Measurements from ENCODE around the gene ZNHIT2. TPM values are rescaled to one million over a fixed set of nuclear protein-coding genes. Genes with fewer than 3 reads are reported as not detected.

The ZNHIT2 gene
- total RNA-seq, 4 donors from 2014 or later: 4.4 to 12.6 (median 8.2) TPM

GRCh38 chr11:65114538-65115171, 2.8 kb downstream of the ZNHIT2 start:
- TF ChIP-seq CTCF (IDR thresholded peaks at IDR 0.05; ENCODE audit: low read depth): no peak

DNA sequence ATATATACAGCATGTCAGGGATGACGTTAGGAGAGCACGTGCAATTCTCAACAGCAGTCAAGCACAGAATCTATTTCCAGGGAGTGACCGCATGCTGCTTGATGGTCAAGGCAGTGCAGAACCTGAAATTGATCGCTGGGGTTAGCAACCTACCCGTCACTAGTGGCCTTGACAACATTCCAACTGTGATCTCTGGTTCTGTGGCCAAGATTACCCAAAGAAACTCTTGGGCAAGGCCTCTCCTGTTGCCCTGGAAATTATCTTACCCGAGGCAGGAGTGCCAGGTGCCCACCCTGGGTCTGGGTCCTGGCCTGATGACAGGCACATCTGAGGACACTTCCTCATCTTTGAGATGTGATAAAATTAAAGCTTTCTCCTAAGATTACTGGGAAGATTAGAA, 3.7 kb downstream of the ZNHIT2 start:
- no peak for TF ChIP-seq CTCF (IDR thresholded peaks at IDR 0.05; ENCODE audit: low read depth)

GRCh38 chr11:65113361-65113756, 4.1 kb downstream of the ZNHIT2 start:
- no peak for TF ChIP-seq CTCF (IDR thresholded peaks at IDR 0.05; ENCODE audit: low read depth)

GRCh38 chr11:65112546-65113360, 4.7 kb downstream of the ZNHIT2 start:
- no peak for TF ChIP-seq CTCF (IDR thresholded peaks at IDR 0.05; ENCODE audit: low read depth)

GRCh38 chr11:65111744-65112545, 5.6 kb downstream of the ZNHIT2 start, which contains the start of gene TM7SF2:
TSS of gene TM7SF2 (plus strand) at chr11:65111872. CDS start at chr11:65112016, 144 bp downstream.
- TF ChIP-seq CTCF (IDR thresholded peaks at IDR 0.05; ENCODE audit: low read depth): no peak

DNA sequence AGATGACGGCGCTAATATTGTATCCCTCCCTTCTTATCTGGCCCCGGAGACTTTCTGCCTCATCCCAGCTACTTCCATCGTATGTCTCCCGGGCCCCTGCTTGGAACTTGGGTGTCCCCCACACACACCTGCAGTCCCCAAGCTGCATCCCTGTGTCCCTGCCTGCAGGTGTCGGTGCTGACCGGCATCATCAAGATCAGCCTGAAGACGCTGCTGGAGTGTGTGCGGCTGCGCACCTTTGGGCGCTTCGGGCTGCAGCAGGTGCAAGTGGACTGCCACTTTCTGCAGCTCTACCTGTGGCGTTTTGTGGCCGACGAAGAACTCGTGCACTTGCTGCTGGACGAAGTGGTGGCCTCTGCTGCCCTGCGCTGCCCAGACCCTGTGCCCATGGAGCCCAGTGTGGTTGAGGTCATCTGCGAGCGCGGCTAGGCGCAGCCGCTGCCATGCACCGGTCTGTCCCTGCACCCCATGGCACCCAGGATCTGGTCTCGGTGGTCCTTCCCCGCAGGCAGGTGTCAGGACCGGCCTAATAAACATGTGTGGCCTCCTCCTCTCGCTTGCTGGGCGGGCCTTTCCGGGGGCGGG, 6.2 kb downstream of the ZNHIT2 start:
- TF ChIP-seq CTCF (IDR thresholded peaks at IDR 0.05; ENCODE audit: low read depth): no peak
